Gastroesophageal sphincter (tissue), 3 donors: Measurements from ENCODE around the gene POFUT2.

Source experiments
- POLR2A ChIP-seq, 2 donors: fragments of 450-650 bp; IDR thresholded peaks; one replicate each; pipeline ENCODE4 v1.6.1; 2017; ENCODE audit warnings: antibody characterized with exemption in 2 of 2, mild to moderate bottlenecking in 2 of 2, moderate library complexity in 1 of 2
- TF ChIP-seq, protein P1 (sequence below), 4 experiments: fragments of 200-600 bp in 2 of 4; fragments of 450-650 bp in 2 of 4; sonication (generic) in 1 of 4; IDR thresholded peaks; one replicate each; pipeline ENCODE4 v1.5.1; 2017 to 2019; ENCODE audit warnings: antibody characterized with exemption in 4 of 4, mild to moderate bottlenecking in 2 of 4, moderate library complexity in 2 of 4

DNA sequence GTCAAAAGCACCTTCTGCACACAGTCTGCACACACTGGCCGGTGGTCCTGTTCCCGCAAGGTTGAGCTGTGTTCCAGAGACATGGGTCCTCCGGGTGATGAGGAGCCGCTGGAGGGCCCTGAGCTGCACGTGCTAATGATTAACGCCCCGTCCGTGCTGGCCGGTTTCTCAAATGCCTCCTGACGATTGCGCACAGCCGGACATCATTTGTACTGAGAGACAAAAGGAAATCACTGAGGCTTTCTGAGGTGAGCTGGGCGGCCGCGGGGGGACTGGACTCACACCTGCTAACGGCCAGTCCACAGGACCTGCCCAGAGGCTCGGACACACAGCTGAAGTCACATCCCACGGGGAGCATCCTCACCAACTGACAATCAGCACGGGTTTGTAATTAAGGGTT is 29.2 kb downstream of the POFUT2 start:
- TF ChIP-seq POLR2A (IDR thresholded peaks at IDR 0.05): no peak
- TF ChIP-seq, protein P1, sequence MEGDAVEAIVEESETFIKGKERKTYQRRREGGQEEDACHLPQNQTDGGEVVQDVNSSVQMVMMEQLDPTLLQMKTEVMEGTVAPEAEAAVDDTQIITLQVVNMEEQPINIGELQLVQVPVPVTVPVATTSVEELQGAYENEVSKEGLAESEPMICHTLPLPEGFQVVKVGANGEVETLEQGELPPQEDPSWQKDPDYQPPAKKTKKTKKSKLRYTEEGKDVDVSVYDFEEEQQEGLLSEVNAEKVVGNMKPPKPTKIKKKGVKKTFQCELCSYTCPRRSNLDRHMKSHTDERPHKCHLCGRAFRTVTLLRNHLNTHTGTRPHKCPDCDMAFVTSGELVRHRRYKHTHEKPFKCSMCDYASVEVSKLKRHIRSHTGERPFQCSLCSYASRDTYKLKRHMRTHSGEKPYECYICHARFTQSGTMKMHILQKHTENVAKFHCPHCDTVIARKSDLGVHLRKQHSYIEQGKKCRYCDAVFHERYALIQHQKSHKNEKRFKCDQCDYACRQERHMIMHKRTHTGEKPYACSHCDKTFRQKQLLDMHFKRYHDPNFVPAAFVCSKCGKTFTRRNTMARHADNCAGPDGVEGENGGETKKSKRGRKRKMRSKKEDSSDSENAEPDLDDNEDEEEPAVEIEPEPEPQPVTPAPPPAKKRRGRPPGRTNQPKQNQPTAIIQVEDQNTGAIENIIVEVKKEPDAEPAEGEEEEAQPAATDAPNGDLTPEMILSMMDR (IDR thresholded peaks at IDR 0.05): no peak
